CD4-positive, alpha-beta T cell treated with Interleukin-15 for 4 hours (primary cell): ENCODE results near the gene ASB13.
"Not testable (repeated sequence)": the region's sequence is repeated elsewhere in the genome, so short reads cannot be mapped to it uniquely, and the experiment has no call there.

Experiments
- DNase-seq: peaks from one replicate; pipeline ENCODE4 v3.0.0-alpha.2; 2020; ENCODE audit warnings: low spot score

ASB13 gene

GRCh38 chr10:5604961-5605360, 61.4 kb downstream of the ASB13 start:
- no peak for DNase-seq

GRCh38 chr10:5604236-5604925, 62.0 kb downstream of the ASB13 start:
- DNase-seq = no peak

- no peak for DNase-seq
These were observed 62.6 kb downstream of the ASB13 start for GRCh38 chr10:5603848-5604170.

GRCh38 chr10:5603091-5603847, 63.1 kb downstream of the ASB13 start:
- DNase-seq = no peak

- no peak for DNase-seq
These were observed 64.4 kb downstream of the ASB13 start for GRCh38 chr10:5601826-5602495.

GRCh38 chr10:5600908-5601307, 65.5 kb downstream of the ASB13 start:
- no peak for DNase-seq

- DNase-seq = no peak
These were observed 66.5 kb downstream of the ASB13 start for GRCh38 chr10:5599613-5600520.

GRCh38 chr10:5598085-5598690, 68.2 kb downstream of the ASB13 start:
- no peak for DNase-seq

GRCh38 chr10:5596611-5597341, 69.6 kb downstream of the ASB13 start:
- DNase-seq = no peak

- no peak for DNase-seq
These were observed 70.4 kb downstream of the ASB13 start for GRCh38 chr10:5595994-5596471.

- DNase-seq = no peak
These were observed 70.8 kb downstream of the ASB13 start for GRCh38 chr10:5595591-5595990.

- no peak for DNase-seq
These were observed 71.3 kb downstream of the ASB13 start for GRCh38 chr10:5595095-5595494.

- no peak for DNase-seq
These were observed 71.9 kb downstream of the ASB13 start for GRCh38 chr10:5594271-5595049.

- DNase-seq = not testable (repeated sequence)
These were observed 73.0 kb downstream of the ASB13 start for GRCh38 chr10:5593347-5593746.

- no peak for DNase-seq
These were observed 74.3 kb downstream of the ASB13 start for GRCh38 chr10:5592070-5592469.

GRCh38 chr10:5591336-5591824, 75.0 kb downstream of the ASB13 start:
- no peak for DNase-seq

- DNase-seq = no peak
These were observed 75.6 kb downstream of the ASB13 start for GRCh38 chr10:5590816-5591215.

GRCh38 chr10:5589661-5590511, 76.5 kb downstream of the ASB13 start:
- no peak for DNase-seq
